H1 (cell line): ENCODE measurements around the gene NUDT9. TPM values are rescaled to one million over a fixed set of nuclear protein-coding genes. Genes with fewer than 3 reads are reported as not detected.

Experiments used
- CTCF ChIA-PET: fragments of 300-600 bp; sonication (Branson Sonifier 250); formaldehyde crosslinking; loops from one replicate; lab custom pipeline; 2021; ENCODE audit not compliant: partially characterized antibody; lab: Charles Lee
- POLR2A ChIA-PET: fragments of 300-600 bp; sonication (Branson Sonifier 250); formaldehyde crosslinking; loops from one replicate; lab custom pipeline; 2021; ENCODE audit warnings: inconsistent platforms; ENCODE audit not compliant: partially characterized antibody; lab: Charles Lee
- DNase-seq, 2 experiments: peaks; one replicate each; pipeline versions ENCODE4 v3.0.0 to v3.0.0-alpha.2; 2010 to 2022; ENCODE audit warnings: low spot score in 2 of 2, low read depth in 1 of 2, mixed read lengths in 1 of 2
- FAIRE-seq: peaks from 2 replicates; lab custom pipeline; 2011; peaks lifted over from hg19 to GRCh38; lab: Jason Lieb, UNC
- H2AFZ ChIP-seq: 2 replicates; pipeline ENCODE4 v1.8.1; 2012; ENCODE audit warnings: low read length, inconsistent platforms
- H2AK5ac ChIP-seq: 2 replicates; pipeline ENCODE4 v1.6.1; 2013; ENCODE audit warnings: low read depth, low read length
- H2BK120ac ChIP-seq: replicated peaks from 2 replicates; pipeline ENCODE3; 2013; ENCODE audit warnings: low read depth, low read length, inconsistent platforms
- H2BK12ac ChIP-seq: 2 replicates; pipeline ENCODE4 v1.6.1; 2013; ENCODE audit warnings: low read depth, low read length
- H2BK15ac ChIP-seq: 2 replicates; pipeline ENCODE4 v1.6.1; 2013; ENCODE audit warnings: low read length
- H2BK20ac ChIP-seq: 2 replicates; pipeline ENCODE4 v1.6.1; 2013; ENCODE audit warnings: low read length
- H2BK5ac ChIP-seq: 2 replicates; pipeline ENCODE4 v1.6.1; 2013; ENCODE audit warnings: low read depth, low read length
- H3K14ac ChIP-seq: 2 replicates; pipeline ENCODE4 v1.6.1; 2013; ENCODE audit warnings: inconsistent platforms; ENCODE audit not compliant: insufficient read length
- H3K18ac ChIP-seq: 2 replicates; pipeline ENCODE4 v1.6.1; 2013; ENCODE audit warnings: low read length; ENCODE audit errors: extremely low read depth
- H3K23ac ChIP-seq: 2 replicates; pipeline ENCODE4 v1.6.1; 2013; ENCODE audit warnings: inconsistent platforms; ENCODE audit not compliant: insufficient read length
- H3K23me2 ChIP-seq: 2 replicates; pipeline ENCODE4 v1.6.1; 2013; ENCODE audit warnings: low read depth, low read length
- H3K27ac ChIP-seq: 2 replicates; pipeline ENCODE4 v1.6.1; 2011; ENCODE audit warnings: low read depth, low read length, inconsistent platforms
- H3K27me3 ChIP-seq, 4 experiments: replicated peaks in 1 of 4; 1 replicate in 1 of 4; 2 replicates in 3 of 4; pipeline versions ENCODE4 v1.6.1 to v1.8.1; 2011 to 2013; ENCODE audit warnings: low read length in 3 of 4, mild to moderate bottlenecking in 3 of 4, inconsistent platforms in 2 of 4, mixed read lengths in 2 of 4, moderate library complexity in 1 of 4; ENCODE audit not compliant: control insufficient read depth in 3 of 4, insufficient read depth in 3 of 4; ENCODE audit errors: extremely low read depth in 1 of 4
- H3K36me3 ChIP-seq, 4 experiments: 2 replicates each; pipeline versions ENCODE4 v1.6.1 to v1.8.1; 2011 to 2013; ENCODE audit warnings: mild to moderate bottlenecking in 4 of 4, low read length in 3 of 4, moderate library complexity in 2 of 4, control low read depth in 1 of 4, inconsistent platforms in 1 of 4; ENCODE audit not compliant: insufficient read depth in 4 of 4, control insufficient read depth in 2 of 4
- H3K4ac ChIP-seq: replicated peaks from 2 replicates; pipeline ENCODE3; 2013; ENCODE audit warnings: low read length, low read depth, mixed read lengths, inconsistent platforms; ENCODE audit not compliant: insufficient read length
- H3K4me1 ChIP-seq, 4 experiments: replicated peaks in 1 of 4; 1 replicate in 1 of 4; 2 replicates in 3 of 4; pipeline versions ENCODE4 v1.6.1 to v1.8.1; 2011 to 2013; ENCODE audit warnings: low read length in 3 of 4, inconsistent platforms in 2 of 4, mixed read lengths in 1 of 4; ENCODE audit not compliant: insufficient read depth in 4 of 4, control insufficient read depth in 3 of 4
- H3K4me2 ChIP-seq, 2 experiments: 2 replicates each; pipeline versions ENCODE4 v1.6.1 to v1.8.1; 2011 to 2013; ENCODE audit warnings: low read depth in 2 of 2, low read length in 2 of 2, control low read depth in 1 of 2, inconsistent platforms in 1 of 2, mild to moderate bottlenecking in 1 of 2; ENCODE audit not compliant: insufficient read depth in 1 of 2
- H3K4me3 ChIP-seq, 4 experiments: fragments of 200-600, 300-600 bp in 1 of 4; sonication (generic), shearing (Covaris generic), sonication (Bioruptor Twin) in 1 of 4; 2 replicates each; pipeline versions ENCODE4 v1.5.1 to v1.8.1; 2011 to 2016; ENCODE audit warnings: low read length in 4 of 4, low read depth in 3 of 4, control low read depth in 2 of 4, inconsistent platforms in 2 of 4, mild to moderate bottlenecking in 2 of 4, mixed read lengths in 1 of 4, moderate library complexity in 1 of 4; ENCODE audit not compliant: insufficient read depth in 2 of 4; ENCODE audit errors: extremely low read depth in 1 of 4
- H3K56ac ChIP-seq: replicated peaks from 2 replicates; pipeline ENCODE3; 2013; ENCODE audit warnings: low read depth, mild to moderate bottlenecking, mixed read lengths, low read length, inconsistent platforms; ENCODE audit not compliant: insufficient read length
- H3K79me1 ChIP-seq: 2 replicates; pipeline ENCODE4 v1.6.1; 2013; ENCODE audit warnings: low read depth, low read length, control low read depth
- H3K79me2 ChIP-seq, 2 experiments: 2 replicates each; pipeline versions ENCODE4 v1.6.1 to v1.8.1; 2012 to 2013; ENCODE audit warnings: low read length in 2 of 2, mild to moderate bottlenecking in 2 of 2, inconsistent platforms in 1 of 2; ENCODE audit not compliant: insufficient read depth in 2 of 2, control insufficient read depth in 1 of 2
- H3K9ac ChIP-seq, 4 experiments: replicated peaks in 1 of 4; 1 replicate in 1 of 4; 2 replicates in 3 of 4; pipeline versions ENCODE4 v1.6.1 to v1.8.1; 2011 to 2013; ENCODE audit warnings: low read depth in 3 of 4, low read length in 3 of 4, control low read depth in 2 of 4, mild to moderate bottlenecking in 2 of 4, moderate library complexity in 2 of 4, inconsistent platforms in 1 of 4; ENCODE audit errors: extremely low read depth in 1 of 4
- H3K9me3 ChIP-seq, 2 experiments: 2 replicates each; pipeline versions ENCODE4 v1.6.1 to v1.8.1; 2012 to 2013; ENCODE audit warnings: mild to moderate bottlenecking in 2 of 2, moderate library complexity in 2 of 2, control low read depth in 1 of 2, inconsistent platforms in 1 of 2, low read depth in 1 of 2, low read length in 1 of 2, mixed read lengths in 1 of 2; ENCODE audit not compliant: insufficient read depth in 2 of 2
- H4K20me1 ChIP-seq, 2 experiments: replicated peaks in 1 of 2; 2 replicates each; pipeline versions ENCODE3 to v1.8.1; 2011 to 2013; ENCODE audit warnings: inconsistent platforms in 2 of 2, low read length in 2 of 2, mild to moderate bottlenecking in 1 of 2; ENCODE audit not compliant: insufficient read depth in 2 of 2, control insufficient read depth in 1 of 2
- H4K5ac ChIP-seq: 2 replicates; pipeline ENCODE4 v1.6.1; 2013; ENCODE audit warnings: low read length, low read depth, mixed read lengths, inconsistent platforms; ENCODE audit not compliant: insufficient read length
- H4K8ac ChIP-seq: 2 replicates; pipeline ENCODE4 v1.8.0; 2013; ENCODE audit warnings: mild to moderate bottlenecking, moderate library complexity, low read length, inconsistent platforms; ENCODE audit not compliant: insufficient read depth; ENCODE audit errors: extremely low read depth
- H4K91ac ChIP-seq: replicated peaks from 2 replicates; pipeline ENCODE3; 2013; ENCODE audit warnings: low read length, mixed read lengths, inconsistent platforms; ENCODE audit not compliant: insufficient read length
- BCL11A ChIP-seq, 2 experiments: IDR thresholded peaks; one replicate each; pipeline ENCODE4 v1.6.1; 2011; ENCODE audit warnings: low read depth in 2 of 2, low read length in 2 of 2, mild to moderate bottlenecking in 2 of 2
- BRCA1 ChIP-seq: IDR thresholded peaks from 2 replicates; pipeline ENCODE4 v1.6.1; 2012; ENCODE audit warnings: low read depth, low read length, improper control_type of control experiment
- CBX5 ChIP-seq: fragments of 300-800, 300-1000 bp; sonication (generic); IDR thresholded peaks from 2 replicates; pipeline ENCODE4 v1.7.1; 2016; ENCODE audit warnings: antibody characterized with exemption, low read length, low read depth
- HDAC6 ChIP-seq: IDR thresholded peaks from one replicate; pipeline ENCODE4 v1.7.1; 2012; ENCODE audit warnings: low read depth, mild to moderate bottlenecking, inconsistent platforms, low read length, moderate library complexity
- JUND ChIP-seq: IDR thresholded peaks from 2 replicates; pipeline ENCODE4 v1.6.1; 2011; ENCODE audit warnings: mild to moderate bottlenecking, improper control_type of control experiment, low read length
- PHF8 ChIP-seq: fragments of 200-600 bp; sonication (generic); conservative IDR thresholded peaks from 2 replicates; pipeline ENCODE4 v1.7.1; 2012; ENCODE audit warnings: low read depth, mild to moderate bottlenecking, inconsistent platforms, low read length, moderate library complexity
- POLR2A ChIP-seq, 2 experiments: IDR thresholded peaks; 1 replicate in 1 of 2; 2 replicates in 1 of 2; pipeline ENCODE4 v1.6.1; 2011; ENCODE audit warnings: low read depth in 2 of 2, low read length in 2 of 2, mild to moderate bottlenecking in 2 of 2; ENCODE audit errors: control extremely low read depth in 1 of 2
- RBBP5 ChIP-seq: IDR thresholded peaks from 2 replicates; pipeline ENCODE4 v1.7.1; 2012; ENCODE audit warnings: low read depth, mild to moderate bottlenecking, inconsistent platforms, low read length, moderate library complexity, borderline replicate concordance
- SIX5 ChIP-seq: IDR thresholded peaks from 2 replicates; pipeline ENCODE4 v1.6.1; 2011; ENCODE audit warnings: mild to moderate bottlenecking, low read depth, low read length
- TAF1 ChIP-seq: IDR thresholded peaks from 2 replicates; pipeline ENCODE4 v1.6.1; 2011; ENCODE audit warnings: mild to moderate bottlenecking, low read depth, low read length
- TAF7 ChIP-seq: optimal IDR thresholded peaks from 2 replicates; pipeline ENCODE3; 2011; ENCODE audit warnings: low read depth, mild to moderate bottlenecking, inconsistent platforms, low read length, moderate library complexity, borderline replicate concordance
- TBP ChIP-seq: IDR thresholded peaks from 2 replicates; pipeline ENCODE4 v1.6.1; 2011; ENCODE audit warnings: low read depth, low read length, improper control_type of control experiment
- WGBS, 2 experiments: shearing (Covaris generic) in 1 of 2; methylation state at CpG; one replicate each; pipeline versions ENCODE4 v1.1.6 to v1.1.7; 2013 to 2015; ENCODE audit warnings: low lambda C conversion rate in 2 of 2, mixed read lengths in 2 of 2, inconsistent platforms in 1 of 2, low coverage in 1 of 2, missing lambda C conversion rate in 1 of 2; ENCODE audit not compliant: insufficient replicate concordance in 2 of 2, insufficient coverage in 1 of 2, insufficient read length in 1 of 2; ENCODE audit errors: extremely low coverage in 1 of 2, missing lambda C conversion rate in 1 of 2; 5-methylcytosine and 5-hydroxymethylcytosine counted together
- polyA plus RNA-seq, 7 experiments: library from polyadenylated mRNA; depleted of rRNA in 3 of 7; stranded (reverse) in 5 of 7; unstranded in 2 of 7; fragments of >200 nt in 5 of 7; fragments of 200-250 nt in 2 of 7; gene quantifications; 1 replicate in 5 of 7; 2 replicates in 1 of 7; 4 replicates in 1 of 7; pipeline versions ENCODE4 v1.2.1 to v1.2.3, GENCODE V29; 2011 to 2013; ENCODE audit warnings: missing spikeins in 2 of 7, mixed read lengths in 2 of 7
- total RNA-seq: library from RNA; stranded (reverse); fragmentation: NEBNext Ultra II Directional; extraction: Animal tissue kit (Norgen Biotek cat#: 25700); gene quantifications from 2 replicates; pipeline ENCODE4 v1.2.1, GENCODE V29; 2021
- TF ChIP-seq, protein P1 (sequence below): IDR thresholded peaks from 2 replicates; pipeline ENCODE4 v1.6.1; 2011; ENCODE audit warnings: low read length, improper control_type of control experiment
- TF ChIP-seq, protein P2 (sequence below): IDR thresholded peaks from 2 replicates; pipeline ENCODE4 v1.6.1; 2012; ENCODE audit warnings: inconsistent platforms

Gene NUDT9
- total and polyA plus RNA-seq, 2 of the 8 experiments (the other 6 are each of a cell fraction or from before 2014, with no cell fraction given), result 13.2 to 27.6 TPM

DNA sequence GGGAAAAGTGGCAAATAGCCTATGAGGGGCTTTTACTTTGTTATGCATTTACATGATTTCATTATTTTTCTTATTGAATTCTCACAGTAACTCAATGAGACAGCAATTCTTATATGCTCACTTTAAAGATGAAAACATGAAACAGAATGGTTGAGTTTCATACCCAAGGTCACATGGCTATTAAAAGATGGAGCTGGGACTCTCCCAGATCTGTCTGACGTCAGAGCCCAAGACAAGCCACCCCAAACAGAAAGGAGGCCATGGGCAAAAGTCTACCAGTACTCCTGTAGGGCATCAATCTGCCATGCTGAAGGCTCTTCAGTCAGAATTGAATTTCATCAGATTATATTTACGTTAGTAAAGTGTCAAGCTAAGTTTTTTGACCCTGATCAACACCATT, 44.6 kb upstream of the NUDT9 start:
- no peak overlapping the region for H3K14ac ChIP-seq
- no peaks in the 10 kb centered on the region for H3K27me3 ChIP-seq
- no peak overlapping the region for H3K23ac ChIP-seq
- no peaks in the 10 kb centered on the region for H3K23me2 ChIP-seq
- no peak overlapping the region for H3K27ac ChIP-seq
- H2BK5ac ChIP-seq, result no peak overlapping the region
- no peaks in the 10 kb centered on the region for H3K79me1 ChIP-seq
- H2BK120ac ChIP-seq, result no peak overlapping the region
- H2BK20ac ChIP-seq, result no peak overlapping the region
- H3K18ac ChIP-seq, result no peak overlapping the region
- H3K4me3 ChIP-seq, result no peak overlapping the region
- 100% methylated on average over 2 of the region's 2 CpGs; no CpG with 5 or more reads in 1 of the 2 experiments for WGBS, 2 experiments
- H3K9ac ChIP-seq, result no peak overlapping the region
- no peaks in the 10 kb centered on the region; a peak in 2 of 8 replicates for H3K36me3 ChIP-seq
- no peak overlapping the region for H2BK15ac ChIP-seq
- no peak overlapping the region for H3K4ac ChIP-seq
- no peak overlapping the region for H3K4me2 ChIP-seq
- H3K56ac ChIP-seq, result no peak overlapping the region
- ChIA-PET CTCF (interaction anchor here (0.5 to 3.0 kb wide), 9 partner anchors 14 to 472 kb away, joined by 3 to 11 read pairs (median 3); no protein-coding TSS in a partner anchor), POLR2A (interaction anchor here (0.7 kb wide), 1 partner anchor 44 kb away, joined by 3 read pairs; no protein-coding TSS in a partner anchor)
- no peak overlapping the region for H4K91ac ChIP-seq
- H3K4me1 ChIP-seq, result no peaks in the 10 kb centered on the region
- FAIRE-seq, result no peak
- no peaks in the 10 kb centered on the region for H4K20me1 ChIP-seq
- no peak overlapping the region for H4K8ac ChIP-seq
- no peak for DNase-seq
- H3K9me3 ChIP-seq, result no peaks in the 10 kb centered on the region
- no peaks in the 10 kb centered on the region for H3K79me2 ChIP-seq
- no peak overlapping the region for H4K5ac ChIP-seq
- no peak overlapping the region for H2AK5ac ChIP-seq
- no peak overlapping the region for H2BK12ac ChIP-seq
- no peak overlapping the region for H2AFZ ChIP-seq
- TF ChIP-seq BCL11A (IDR thresholded peaks at IDR 0.05; ENCODE audit: low read depth in 2 of 2, low read length in 2 of 2), result no peak
- TF ChIP-seq RBBP5, result no peak
- TF ChIP-seq BRCA1, result no peak
- no peak for TF ChIP-seq TAF7
- TF ChIP-seq PHF8, result no peak
- TF ChIP-seq JUND, result no peak
- TF ChIP-seq CBX5, result no peak
- no peak for TF ChIP-seq TBP
- no peak for TF ChIP-seq POLR2A (IDR thresholded peaks at IDR 0.05; ENCODE audit: control extremely low read depth in 1 of 2, low read depth in 2 of 2, low read length in 2 of 2)
- no peak for TF ChIP-seq TAF1
- TF ChIP-seq, protein P1, sequence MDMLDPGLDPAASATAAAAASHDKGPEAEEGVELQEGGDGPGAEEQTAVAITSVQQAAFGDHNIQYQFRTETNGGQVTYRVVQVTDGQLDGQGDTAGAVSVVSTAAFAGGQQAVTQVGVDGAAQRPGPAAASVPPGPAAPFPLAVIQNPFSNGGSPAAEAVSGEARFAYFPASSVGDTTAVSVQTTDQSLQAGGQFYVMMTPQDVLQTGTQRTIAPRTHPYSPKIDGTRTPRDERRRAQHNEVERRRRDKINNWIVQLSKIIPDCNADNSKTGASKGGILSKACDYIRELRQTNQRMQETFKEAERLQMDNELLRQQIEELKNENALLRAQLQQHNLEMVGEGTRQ, result no peak
- TF ChIP-seq, protein P2, sequence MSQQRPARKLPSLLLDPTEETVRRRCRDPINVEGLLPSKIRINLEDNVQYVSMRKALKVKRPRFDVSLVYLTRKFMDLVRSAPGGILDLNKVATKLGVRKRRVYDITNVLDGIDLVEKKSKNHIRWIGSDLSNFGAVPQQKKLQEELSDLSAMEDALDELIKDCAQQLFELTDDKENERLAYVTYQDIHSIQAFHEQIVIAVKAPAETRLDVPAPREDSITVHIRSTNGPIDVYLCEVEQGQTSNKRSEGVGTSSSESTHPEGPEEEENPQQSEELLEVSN, result no peak
- TF ChIP-seq HDAC6, result no peak
- TF ChIP-seq SIX5, result no peak
